ENCODE measurements around the gene CALCB.

The CALCB gene

DNA sequence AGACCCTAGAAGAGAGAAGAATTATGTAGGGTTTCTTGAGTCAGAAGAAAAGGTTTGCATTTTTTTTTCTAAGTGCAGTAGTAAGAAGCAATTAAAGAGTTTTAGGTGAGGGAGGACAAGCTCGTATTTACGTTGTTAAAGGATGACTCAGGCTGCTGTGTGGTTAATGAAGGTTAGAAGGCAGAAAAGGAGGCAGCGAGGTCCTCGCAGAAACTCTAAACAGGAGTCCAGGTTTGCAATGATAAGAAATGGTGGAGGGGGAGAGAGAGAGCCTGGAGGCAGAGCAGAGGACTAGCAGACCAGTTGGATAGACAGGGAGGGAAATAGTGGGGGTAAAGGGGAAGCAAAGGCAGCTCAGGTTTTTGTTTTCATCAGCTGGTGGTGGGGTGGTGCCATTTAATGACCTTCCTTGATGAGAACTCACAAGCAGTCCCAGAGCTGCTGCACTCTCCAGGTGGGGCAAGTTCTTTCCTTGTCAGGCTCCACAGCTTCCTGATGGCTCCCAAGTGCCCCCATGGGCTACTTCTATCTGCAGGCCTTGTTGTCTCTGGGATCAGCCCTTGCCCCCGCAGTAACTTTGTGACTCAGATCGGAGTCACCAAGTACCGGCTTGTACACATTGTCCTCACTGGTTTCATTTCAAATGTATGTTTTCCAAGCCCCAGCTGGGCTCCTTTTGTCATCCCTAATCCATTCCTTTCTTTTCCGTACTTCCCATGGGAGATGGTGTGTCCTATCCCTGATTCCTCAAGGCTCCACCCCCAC lies 33.0 kb downstream of the CALCB start:
- H3K4me1 Mint-ChIP-seq = no peaks in the 10 kb centered on the region
- no peaks in the 10 kb centered on the region for H3K9me3 Mint-ChIP-seq
- peaks cover 4% of the 10 kb centered on the region for H3K36me3 Mint-ChIP-seq
- H3K27ac Mint-ChIP-seq = no peak overlapping the region
- H3K27me3 Mint-ChIP-seq = no peaks in the 10 kb centered on the region
- H3K4me3 Mint-ChIP-seq = no peak overlapping the region

DNA sequence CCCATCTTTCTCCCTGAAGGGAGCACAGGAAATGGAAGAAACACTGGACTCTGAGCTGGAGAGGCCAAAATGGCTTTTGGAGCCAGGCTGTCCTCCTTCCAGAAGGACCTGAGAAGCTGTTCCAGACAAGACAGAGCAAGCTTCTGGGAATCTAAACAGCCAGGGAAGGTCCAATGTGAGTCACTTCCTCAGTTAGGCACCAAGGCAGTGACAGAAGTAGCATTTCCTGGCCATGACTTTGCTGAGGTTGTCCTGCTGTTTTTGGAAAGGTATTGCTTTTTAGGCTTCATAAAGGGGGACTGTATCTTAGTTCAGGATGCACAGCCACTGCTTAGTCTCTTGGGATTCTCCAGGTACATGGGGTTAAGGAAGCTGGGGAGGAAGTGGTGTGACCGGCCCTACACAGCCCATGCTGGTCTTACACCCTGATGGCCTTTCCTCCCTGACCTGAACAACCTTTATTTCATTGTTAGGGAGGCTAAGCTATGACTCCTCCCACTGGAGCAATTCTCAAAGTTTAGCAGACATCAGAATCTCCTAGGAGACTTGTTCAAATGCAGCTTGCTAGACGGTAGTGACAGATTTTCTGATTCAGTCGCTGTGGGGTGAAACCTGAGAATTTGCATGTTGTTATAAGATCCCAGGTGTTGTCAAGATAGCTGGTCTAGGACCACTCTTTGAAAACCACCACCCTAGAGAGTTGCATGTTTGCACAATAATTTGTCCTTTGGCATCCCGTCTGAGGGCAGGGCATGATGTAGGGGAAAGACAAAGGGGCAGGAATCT lies 34.5 kb downstream of the CALCB start:
- H3K36me3 Mint-ChIP-seq = peaks cover 4% of the 10 kb centered on the region
- H3K27ac Mint-ChIP-seq = no peak overlapping the region
- no peaks in the 10 kb centered on the region for H3K4me1 Mint-ChIP-seq
- H3K27me3 Mint-ChIP-seq = no peaks in the 10 kb centered on the region
- H3K4me3 Mint-ChIP-seq = no peak overlapping the region
- H3K9me3 Mint-ChIP-seq = no peaks in the 10 kb centered on the region

DNA sequence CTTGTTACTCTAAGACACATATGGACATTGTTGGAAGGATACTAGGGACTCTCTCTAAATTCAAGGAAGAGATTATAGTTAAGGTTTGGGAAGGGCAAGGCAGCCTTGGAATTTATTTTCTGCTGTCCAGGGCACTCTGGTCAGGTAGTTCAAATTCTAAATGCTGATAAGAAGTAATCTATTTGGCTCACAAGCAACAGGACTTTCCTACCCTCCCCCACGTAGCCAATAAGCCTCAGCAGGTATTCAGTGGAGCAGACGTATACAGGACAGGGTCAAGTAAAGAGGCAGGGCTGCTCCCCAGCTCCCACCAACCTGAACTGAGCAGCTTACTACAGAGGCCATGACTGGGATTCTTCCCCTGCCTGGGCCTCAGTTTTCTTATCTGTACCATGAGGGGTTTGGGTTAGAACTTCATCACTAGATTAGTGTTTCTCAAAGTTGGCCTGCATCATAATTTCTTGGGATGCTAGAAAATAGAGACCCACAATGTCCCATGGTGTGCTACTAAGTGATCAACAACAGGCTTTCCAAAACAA lies 35.3 kb downstream of the CALCB start:
- peaks cover 5% of the 10 kb centered on the region for H3K4me1 Mint-ChIP-seq
- no peak overlapping the region for H3K27ac Mint-ChIP-seq
- H3K4me3 Mint-ChIP-seq = no peak overlapping the region
- H3K27me3 Mint-ChIP-seq = peaks cover 3% of the 10 kb centered on the region
- H3K9me3 Mint-ChIP-seq = no peaks in the 10 kb centered on the region
- H3K36me3 Mint-ChIP-seq = no peaks in the 10 kb centered on the region

DNA sequence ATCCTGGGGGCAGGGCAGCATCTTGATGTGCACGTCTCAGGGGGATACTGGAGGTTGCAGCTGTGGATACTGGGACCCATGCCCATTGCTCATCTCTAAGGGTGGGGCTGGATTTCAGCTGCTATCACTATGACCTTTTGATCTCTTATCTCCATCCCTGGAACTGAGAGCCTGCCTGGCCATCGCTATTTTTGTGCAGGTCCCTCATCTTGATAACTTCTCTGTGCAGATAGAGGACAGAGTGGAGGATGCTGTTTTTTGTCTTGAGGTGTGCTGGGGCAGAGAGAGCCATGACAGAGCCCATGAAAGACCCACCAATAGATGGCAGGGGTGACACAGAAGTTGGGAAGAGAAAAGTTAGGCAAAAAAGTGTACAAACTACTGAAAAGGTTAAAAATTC lies 36.2 kb downstream of the CALCB start:
- no peak overlapping the region for H3K27ac Mint-ChIP-seq
- peaks cover 12% of the 10 kb centered on the region for H3K4me1 Mint-ChIP-seq
- H3K27me3 Mint-ChIP-seq = peaks cover 5% of the 10 kb centered on the region
- H3K4me3 Mint-ChIP-seq = no peak overlapping the region
- H3K9me3 Mint-ChIP-seq = no peaks in the 10 kb centered on the region
- H3K36me3 Mint-ChIP-seq = no peaks in the 10 kb centered on the region

DNA sequence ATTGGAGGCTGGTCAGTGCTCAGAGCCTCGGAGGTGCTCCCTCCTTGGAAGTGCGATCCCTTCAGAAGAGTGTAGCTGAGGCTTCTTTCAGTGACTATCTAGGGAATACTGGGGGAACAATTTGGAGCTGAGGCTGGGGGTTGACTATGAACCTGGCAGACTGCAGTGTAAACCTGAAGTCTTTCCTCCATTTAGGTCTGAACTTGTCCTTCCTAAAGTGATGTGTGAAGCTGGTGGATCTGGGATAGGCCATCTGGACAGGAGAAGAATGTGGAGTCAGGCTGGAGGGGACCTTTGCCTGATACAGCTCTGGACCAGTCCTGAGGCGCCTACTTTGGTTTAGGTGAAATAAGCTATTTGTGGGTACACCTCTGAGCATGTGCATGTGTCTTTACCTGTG lies 37.8 kb downstream of the CALCB start:
- Mint-ChIP-seq H3K9me3 (no peaks in the 10 kb centered on the region), H3K4me3 (no peak overlapping the region), H3K4me1 (peaks cover 12% of the 10 kb centered on the region), H3K27ac (no peak overlapping the region), H3K36me3 (no peaks in the 10 kb centered on the region), H3K27me3 (peaks cover 8% of the 10 kb centered on the region)

DNA sequence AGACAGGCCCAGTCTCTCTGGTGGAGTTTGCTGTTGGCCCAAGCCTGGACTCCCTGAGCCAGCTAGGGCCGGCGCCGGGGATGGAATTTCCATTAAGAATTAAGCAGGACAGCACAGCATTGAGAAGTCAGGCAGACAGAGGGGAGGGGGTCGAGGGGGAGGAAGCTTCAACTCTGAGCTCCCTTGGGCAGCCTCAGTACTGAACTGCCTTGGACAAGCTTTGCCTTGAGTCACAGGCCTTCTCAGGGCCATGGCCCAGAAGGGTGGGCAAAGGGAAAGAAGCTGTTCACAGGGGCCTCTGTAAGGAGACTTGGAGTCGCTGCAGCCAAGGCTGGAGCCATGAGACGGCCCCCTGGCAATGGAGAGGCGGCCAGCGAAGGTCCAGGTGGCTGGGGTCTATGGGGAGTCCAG lies 38.7 kb downstream of the CALCB start:
- H3K4me3 Mint-ChIP-seq = no peak overlapping the region
- H3K27ac Mint-ChIP-seq = no peak overlapping the region
- H3K36me3 Mint-ChIP-seq = no peaks in the 10 kb centered on the region

DNA sequence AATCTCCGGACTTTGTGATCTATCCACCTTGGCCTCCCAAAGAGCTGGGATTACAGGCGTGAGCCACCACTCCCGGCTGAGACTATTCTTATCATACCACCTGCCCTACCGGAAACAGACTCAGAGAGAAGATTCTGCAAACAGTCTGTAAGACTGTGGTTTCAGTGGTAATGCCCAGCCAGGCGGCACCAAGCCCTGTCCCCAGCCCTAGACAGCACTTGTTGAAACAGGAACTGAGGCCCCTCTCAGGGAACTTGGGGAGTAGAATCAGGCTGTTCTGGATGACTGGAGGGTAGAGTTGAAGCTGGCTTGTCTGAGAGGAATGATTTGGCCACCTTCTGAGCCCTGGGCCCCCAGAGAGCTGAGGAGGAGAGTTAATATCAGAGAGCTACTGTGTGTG lies 40.0 kb downstream of the CALCB start:
- H3K4me1 Mint-ChIP-seq = peaks cover 12% of the 10 kb centered on the region
- no peak overlapping the region for H3K27ac Mint-ChIP-seq

More for the DNA sequence above, 38.7 kb downstream of the CALCB start:
- Mint-ChIP-seq H3K9me3 (no peaks in the 10 kb centered on the region), H3K4me1 (peaks cover 12% of the 10 kb centered on the region), H3K27me3 (peaks cover 14% of the 10 kb centered on the region)

DNA sequence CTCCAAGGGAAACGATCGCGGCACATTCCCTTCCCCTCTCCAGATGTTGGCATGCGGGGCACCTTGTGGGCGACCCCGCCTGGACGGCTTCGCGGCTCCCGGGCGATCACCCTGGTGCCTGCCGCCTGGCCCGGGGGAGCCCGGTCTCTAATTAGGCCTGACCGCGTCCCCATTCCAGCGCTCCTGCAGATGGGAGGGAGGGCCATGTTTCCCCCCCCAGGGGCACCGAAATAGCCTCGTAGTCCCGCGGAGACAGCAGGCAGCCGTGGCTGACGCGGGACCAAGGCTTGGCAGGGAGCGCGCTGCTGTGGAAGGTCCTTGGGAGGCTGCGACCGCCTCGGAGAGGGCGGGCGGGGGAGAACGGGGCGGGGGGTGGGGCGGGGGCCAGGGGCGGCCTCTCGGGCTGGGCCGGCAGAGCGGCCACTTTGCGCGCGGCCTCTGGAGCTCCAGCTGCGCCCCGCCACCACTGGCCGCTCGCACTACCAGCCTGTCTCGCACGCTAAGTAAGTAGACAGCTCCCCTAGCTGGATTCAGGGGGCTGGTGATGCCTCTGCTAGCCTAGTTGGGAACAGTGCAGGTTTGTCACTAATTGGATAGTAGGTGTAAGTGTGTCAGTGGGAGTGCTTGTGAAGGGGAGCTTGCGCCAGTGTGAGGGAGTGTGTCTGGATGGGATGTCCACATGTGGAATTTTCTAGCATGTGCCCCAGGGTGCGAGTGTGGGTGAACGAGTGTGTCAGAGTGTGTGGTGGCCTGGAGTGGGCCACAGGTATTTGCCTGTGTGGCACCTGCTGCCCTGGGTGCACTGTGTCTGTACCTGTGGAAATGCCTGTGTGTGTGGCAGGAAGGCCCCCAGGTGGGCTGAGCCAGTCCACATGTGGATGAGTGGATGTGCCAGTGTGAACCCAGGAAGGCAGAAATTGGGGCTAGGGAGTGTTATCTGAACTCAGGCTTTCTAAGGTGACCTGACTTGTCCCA lies 41.4 kb downstream of the CALCB start, which contains the start of gene INSC:
Gene INSC (plus strand): TSS at position 423 of the 975 bp plus-strand sequence. CDS start 34,252 bp downstream, outside the sequence.
- Mint-ChIP-seq H3K9me3 (no peaks in the 10 kb centered on the region), H3K27ac (no peak within 1 kb of the TSS), H3K36me3 (no peaks in the 10 kb centered on the region), H3K27me3 (peaks cover 19% of the 10 kb centered on the region), H3K4me3 (peak within 1 kb of the TSS; percentile 6), H3K4me1 (peaks cover 12% of the 10 kb centered on the region)

More for the DNA sequence above, 40.0 kb downstream of the CALCB start:
- H3K27me3 Mint-ChIP-seq = peaks cover 16% of the 10 kb centered on the region
- H3K36me3 Mint-ChIP-seq = no peaks in the 10 kb centered on the region
- H3K4me3 Mint-ChIP-seq = peak overlapping the region; percentile 6
- no peaks in the 10 kb centered on the region for H3K9me3 Mint-ChIP-seq

DNA sequence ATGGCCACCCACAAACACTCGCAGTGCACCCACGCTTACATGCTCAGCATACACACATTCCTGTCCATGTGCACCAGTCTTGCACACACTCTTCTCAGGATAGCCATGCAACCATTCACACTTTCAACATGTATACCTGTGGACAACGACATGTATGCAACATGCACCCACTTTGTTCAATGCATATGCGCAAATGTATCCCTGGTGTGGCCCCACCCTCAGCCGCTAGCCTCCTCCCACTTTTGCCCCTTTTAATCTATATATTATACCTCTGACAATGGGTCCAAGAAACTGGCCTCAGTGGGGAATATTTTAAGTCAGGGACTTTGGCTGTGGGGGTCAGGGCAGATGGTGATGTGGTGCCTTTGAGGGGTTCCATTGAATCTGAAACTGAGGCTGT lies 42.3 kb downstream of the CALCB start:
- H3K36me3 Mint-ChIP-seq = no peaks in the 10 kb centered on the region
- no peaks in the 10 kb centered on the region for H3K9me3 Mint-ChIP-seq
- H3K4me3 Mint-ChIP-seq = no peak overlapping the region
- peaks cover 19% of the 10 kb centered on the region for H3K27me3 Mint-ChIP-seq
- H3K4me1 Mint-ChIP-seq = peaks cover 12% of the 10 kb centered on the region
- no peak overlapping the region for H3K27ac Mint-ChIP-seq

DNA sequence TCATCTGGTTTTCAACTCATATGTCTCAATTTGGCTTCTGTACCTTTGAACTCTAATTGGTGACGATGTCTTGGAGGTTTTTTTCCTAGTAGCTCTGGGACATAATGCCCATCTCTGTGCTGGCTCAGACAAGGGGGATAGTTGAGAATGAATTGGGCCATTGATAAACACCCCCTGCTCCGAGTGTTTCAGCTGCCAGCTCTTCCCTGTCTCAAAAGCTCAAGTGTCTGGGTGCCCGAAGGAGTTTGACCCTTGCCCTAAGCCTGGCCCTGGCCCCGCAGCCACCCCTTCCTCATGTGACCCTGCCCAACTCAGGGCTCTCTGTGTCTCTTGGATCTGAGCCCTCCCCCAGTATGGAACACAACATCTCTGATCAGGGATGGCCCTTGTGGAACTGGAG lies 44.4 kb downstream of the CALCB start:
- Mint-ChIP-seq H3K4me3 (no peak overlapping the region), H3K4me1 (peaks cover 12% of the 10 kb centered on the region), H3K27ac (no peak overlapping the region), H3K36me3 (no peaks in the 10 kb centered on the region), H3K9me3 (no peaks in the 10 kb centered on the region), H3K27me3 (peaks cover 19% of the 10 kb centered on the region)

DNA sequence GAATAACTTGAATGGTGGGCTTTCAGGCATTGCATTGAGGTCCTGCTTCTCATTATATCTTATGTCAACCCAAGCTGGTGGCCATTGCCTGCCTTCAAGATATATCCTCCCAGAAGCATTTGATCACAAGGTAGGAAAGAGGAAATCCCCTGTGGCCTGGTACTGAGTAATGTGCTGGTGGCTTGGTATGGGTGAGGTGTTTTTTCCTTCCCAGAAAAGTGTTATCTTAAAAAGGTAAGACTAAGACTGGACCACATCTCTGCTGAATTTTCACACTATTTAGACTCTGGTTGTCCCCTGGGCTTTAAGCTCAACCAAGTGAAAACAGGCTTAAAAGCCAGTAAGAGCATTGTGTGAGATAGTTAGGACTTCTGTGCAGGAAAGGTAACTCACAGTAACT lies 45.0 kb downstream of the CALCB start:
- no peaks in the 10 kb centered on the region for H3K9me3 Mint-ChIP-seq
- peaks cover 9% of the 10 kb centered on the region for H3K4me1 Mint-ChIP-seq

DNA sequence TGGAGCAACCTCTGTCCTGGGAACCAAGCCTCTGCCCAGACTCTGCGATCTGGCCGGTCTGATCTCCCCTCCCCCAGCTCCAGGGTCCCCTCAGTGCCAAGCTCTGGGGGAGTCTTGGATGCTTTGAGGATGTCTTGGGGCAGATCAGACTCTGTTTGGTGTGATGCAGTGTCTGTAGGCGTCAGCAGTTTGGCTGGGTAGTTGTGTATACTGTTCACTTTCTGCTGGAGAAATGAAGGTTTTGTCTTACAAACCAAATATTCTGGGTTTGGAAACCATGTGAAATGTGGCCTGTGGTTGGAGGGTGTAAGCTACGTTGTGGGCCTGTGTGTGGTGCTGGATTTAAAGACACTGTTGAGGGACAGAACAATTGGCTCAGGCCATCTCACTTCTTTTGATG lies 46.0 kb downstream of the CALCB start:
- Mint-ChIP-seq H3K9me3 (no peaks in the 10 kb centered on the region), H3K4me3 (no peak overlapping the region)

More for the DNA sequence above, 45.0 kb downstream of the CALCB start:
- Mint-ChIP-seq H3K36me3 (no peaks in the 10 kb centered on the region), H3K4me3 (no peak overlapping the region), H3K27me3 (peaks cover 20% of the 10 kb centered on the region), H3K27ac (no peak overlapping the region)

DNA sequence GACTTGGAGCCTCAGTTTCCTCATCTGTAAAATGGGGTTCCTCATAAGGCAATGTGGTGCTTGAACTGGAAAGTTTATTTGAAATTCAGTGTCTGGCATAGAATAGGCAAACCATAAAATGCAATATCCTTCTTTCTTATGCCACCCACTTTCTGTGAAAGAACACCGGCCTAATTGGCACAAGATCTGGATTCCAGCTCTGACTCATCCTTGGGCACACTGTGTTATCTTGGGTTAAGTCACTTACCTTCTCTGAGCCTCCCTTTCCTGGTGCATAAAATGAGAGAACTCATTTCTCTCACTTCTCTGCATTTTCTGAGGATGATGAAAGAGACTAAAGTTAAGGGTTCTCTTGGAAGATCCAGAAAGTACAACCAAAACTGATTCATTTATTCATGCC lies 46.4 kb downstream of the CALCB start:
- no peaks in the 10 kb centered on the region for H3K9me3 Mint-ChIP-seq
- peaks cover 15% of the 10 kb centered on the region for H3K27me3 Mint-ChIP-seq
- H3K4me1 Mint-ChIP-seq = no peaks in the 10 kb centered on the region
- no peak overlapping the region for H3K27ac Mint-ChIP-seq
- H3K36me3 Mint-ChIP-seq = no peaks in the 10 kb centered on the region
- H3K4me3 Mint-ChIP-seq = no peak overlapping the region

More for the DNA sequence above, 46.0 kb downstream of the CALCB start:
- no peaks in the 10 kb centered on the region for H3K4me1 Mint-ChIP-seq
- peaks cover 15% of the 10 kb centered on the region for H3K27me3 Mint-ChIP-seq
- H3K27ac Mint-ChIP-seq = no peak overlapping the region
- H3K36me3 Mint-ChIP-seq = no peaks in the 10 kb centered on the region

DNA sequence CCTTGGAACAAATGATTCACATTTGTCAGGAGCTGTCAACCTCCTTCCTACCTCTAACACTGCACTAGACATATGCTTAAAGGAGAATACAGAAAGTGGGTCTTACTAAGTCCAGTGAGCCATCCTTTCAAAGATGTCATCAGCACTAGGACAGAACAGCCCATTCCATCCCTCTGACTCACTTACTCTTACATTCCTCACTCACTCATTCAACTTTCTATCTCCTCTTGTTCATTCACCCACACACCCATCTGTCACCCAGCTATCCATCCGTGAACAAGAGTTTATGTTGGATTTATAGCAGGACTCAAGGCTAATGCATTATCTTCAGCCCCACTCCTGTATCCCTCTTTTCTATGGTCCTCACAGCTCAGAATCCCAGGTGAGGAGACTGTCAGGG lies 50.5 kb downstream of the CALCB start:
- no peaks in the 10 kb centered on the region for H3K9me3 Mint-ChIP-seq
- peaks cover 4% of the 10 kb centered on the region for H3K27me3 Mint-ChIP-seq
- no peak overlapping the region for H3K4me3 Mint-ChIP-seq
- no peaks in the 10 kb centered on the region for H3K36me3 Mint-ChIP-seq
- H3K27ac Mint-ChIP-seq = no peak overlapping the region
- no peaks in the 10 kb centered on the region for H3K4me1 Mint-ChIP-seq

DNA sequence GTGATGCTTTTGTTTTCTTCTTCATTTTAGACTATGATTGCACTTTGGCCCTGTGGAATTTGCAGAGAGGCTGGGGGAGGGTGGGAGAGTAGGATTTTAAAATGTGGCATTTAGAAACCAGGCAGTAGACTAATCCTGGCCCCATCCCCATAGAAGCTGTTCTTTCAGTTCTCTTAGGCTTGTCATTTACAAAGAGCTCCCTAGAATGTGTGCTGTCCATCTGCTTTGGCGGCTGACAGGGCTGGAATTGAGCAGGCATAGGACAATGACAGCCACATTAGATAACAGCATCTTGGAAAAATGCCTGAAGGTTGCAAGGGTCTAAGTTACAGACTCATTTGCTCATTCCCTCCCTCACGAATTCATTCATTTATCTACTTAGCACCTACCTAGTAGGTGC lies 51.1 kb downstream of the CALCB start:
- Mint-ChIP-seq H3K27ac (no peak overlapping the region), H3K27me3 (peaks cover 3% of the 10 kb centered on the region), H3K4me1 (no peaks in the 10 kb centered on the region), H3K4me3 (no peak overlapping the region), H3K36me3 (no peaks in the 10 kb centered on the region), H3K9me3 (no peaks in the 10 kb centered on the region)
